ENCODE measurements around the gene BAIAP2L1.
A peak's percentile ranks its signal among the peaks of the same experiment; 100 is the strongest.
"Not testable (repeated sequence)": the region's sequence is repeated elsewhere in the genome, so short reads cannot be mapped to it uniquely, and the experiment has no call there.

The BAIAP2L1 gene

DNA sequence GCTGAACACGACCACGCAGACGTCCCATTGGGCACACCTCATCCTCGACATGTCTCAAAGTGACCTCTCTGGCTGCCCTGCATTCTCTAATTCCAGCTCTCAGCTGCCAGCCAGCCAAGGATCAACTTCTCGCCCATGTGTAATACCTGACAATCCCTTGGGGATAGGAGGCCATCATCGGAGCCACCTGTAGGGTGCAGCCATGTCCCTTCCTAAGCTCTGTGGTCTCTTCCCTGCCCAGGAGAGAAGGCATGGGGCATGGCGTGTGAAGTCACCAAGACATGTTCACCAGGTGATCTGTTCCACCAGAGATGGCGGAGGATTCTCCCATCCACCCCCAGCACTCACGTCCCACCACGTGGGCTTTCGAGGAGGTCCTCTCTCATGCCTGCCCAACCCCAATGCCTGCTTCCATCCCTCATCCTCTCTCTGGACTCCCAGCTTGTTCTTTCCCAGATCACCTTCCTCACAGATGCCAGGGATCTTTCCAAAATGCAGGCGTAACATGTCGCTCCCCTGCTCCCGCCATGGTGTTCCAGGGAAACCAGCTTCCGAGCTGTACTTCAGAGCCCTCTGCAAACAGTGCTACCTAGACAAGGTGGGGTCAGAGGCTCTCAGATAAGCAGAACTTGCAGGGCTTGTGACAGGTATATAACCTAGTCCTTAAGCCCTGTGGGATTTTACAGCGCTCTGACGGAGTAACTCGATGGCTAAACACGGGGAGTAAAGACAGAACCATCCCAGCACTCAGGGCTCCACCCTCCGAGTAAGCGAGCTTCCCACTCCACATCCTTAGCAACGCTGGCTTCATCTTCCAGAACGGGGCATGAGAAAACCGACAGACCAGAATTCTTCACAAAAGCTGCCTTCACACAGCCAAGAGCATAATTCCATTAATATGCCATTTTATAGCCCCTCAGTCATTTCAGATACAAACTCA lies 78.3 kb downstream of the BAIAP2L1 start:
- no peak for DNase-seq (ENCODE audit: low spot score)

DNA sequence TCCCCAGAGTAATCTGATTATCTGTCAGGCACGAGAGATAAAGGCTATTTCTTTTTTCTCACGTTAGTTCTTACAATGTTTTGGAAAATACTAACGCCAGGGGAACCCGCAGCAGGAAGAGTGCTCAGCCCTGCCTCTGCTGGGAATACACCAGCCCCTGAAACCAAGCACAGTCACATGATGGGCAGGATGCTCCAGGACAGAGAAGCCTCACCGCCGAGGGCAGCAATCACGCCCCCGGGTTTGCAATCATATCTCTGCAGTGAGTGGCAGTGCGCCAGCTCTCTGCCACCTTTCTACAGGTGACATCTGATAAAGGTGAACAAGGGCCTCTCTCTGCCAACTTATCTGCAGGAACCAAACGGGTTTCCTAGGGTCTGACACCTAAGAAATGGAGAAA lies 79.6 kb downstream of the BAIAP2L1 start:
- no peak for DNase-seq (ENCODE audit: low spot score)

DNA sequence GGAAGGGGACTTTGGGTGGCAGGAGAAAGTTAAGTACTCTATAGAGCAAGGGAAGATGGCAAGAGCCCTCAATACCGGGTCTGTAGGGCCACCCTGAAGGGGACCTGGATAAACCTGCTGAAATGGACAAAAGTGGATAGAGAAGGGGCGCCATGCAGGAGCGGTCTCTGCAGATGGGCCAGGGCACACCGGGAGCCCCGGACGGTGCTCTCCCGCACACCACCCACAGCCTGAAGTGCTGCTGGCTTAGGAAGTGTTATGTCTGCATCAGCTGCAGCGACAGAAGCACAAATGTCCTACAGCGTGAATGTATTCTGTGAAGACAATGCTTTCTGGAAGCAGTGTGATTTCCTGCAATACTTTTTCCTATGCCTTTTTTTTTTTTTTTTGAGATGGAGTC lies 81.7 kb downstream of the BAIAP2L1 start:
- DNase-seq (ENCODE audit: low spot score) = no peak

DNA sequence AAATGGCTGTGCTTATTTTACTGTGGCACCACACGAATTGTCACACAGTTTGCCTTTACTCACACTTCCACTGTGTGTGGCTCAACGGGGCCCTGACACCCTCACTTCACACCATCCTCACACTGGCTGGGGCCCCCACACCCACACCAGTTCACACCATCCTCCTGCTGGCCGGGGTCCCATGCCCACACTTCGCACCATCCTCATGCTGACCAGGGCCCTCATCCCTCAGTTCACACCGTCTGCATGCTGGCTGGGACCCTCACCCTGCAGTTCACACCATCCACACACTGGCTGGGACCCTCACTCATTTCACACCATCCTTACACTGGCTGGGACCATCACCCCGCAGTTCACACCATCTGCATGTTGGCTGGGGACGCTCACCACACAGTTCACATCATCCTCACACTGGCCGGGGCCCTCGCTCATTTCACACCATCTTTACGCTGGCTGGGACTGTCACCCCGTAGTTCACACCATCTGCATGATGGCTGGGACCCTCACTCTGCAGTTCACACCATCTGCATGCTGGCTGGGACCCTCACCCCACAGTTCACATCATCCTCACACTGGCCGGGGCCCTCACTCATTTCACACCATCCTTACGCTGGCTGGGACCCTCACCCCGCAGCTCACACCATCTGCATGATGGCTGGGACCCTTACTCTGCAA lies 83.4 kb downstream of the BAIAP2L1 start:
- no peak for DNase-seq (ENCODE audit: low spot score)

DNA sequence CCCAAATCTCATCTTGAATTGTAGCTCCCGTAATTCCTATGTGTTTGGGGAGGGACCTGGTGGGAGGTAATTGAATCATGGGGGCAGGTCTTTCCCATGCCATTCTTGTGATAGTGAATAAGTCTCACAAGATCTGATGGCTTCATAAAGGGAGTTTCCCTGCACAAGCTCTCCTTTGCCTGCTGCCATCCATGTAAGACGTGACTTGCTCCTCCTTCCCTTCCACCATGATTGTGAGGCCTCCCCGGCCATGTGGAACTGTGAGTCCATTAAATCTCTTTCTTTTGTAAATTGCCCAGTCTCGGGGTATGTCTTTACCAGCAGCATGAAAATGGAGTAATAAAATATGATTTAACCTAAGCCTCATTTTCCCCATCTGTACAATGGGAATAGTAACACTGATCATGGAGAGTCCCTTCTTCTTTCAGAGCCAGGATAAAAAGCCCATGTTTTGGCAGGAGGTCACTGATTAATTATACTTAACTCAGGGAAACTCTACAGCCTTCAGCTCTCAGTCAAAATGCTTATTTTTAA lies 84.8 kb downstream of the BAIAP2L1 start:
- DNase-seq (ENCODE audit: low spot score) = not testable (repeated sequence)

DNA sequence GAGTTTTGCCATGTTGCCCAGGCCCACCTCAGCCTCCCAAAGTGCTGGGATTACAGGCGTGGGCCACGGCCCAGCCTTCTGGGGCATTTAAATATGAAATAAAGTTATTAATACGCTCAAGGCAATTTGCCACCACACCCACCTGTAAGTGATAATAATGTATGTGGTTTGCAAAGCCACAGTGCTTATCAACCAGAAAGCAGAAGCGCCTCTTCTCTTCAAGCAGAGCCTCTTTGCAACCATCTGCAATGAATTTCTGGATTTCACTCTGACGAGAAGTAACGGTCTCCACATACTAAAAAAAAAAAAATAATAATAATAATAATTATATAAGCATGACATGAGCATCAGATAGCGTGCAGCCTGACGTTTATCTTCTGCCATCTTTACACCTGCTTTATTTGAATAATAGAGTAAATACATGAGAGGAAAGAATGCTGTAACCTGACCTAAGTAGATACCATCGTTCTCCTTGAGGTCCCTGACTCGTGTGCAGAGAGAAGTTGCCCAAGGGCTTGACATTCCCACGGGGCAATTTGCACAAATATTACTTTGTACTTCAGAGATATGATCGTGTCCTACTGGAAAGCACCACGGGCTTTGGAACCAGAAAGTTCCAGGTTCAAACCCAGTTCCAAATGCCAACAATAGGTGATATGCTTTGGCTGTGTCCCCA lies 85.4 kb downstream of the BAIAP2L1 start:
- DNase-seq (ENCODE audit: low spot score) = no peak

DNA sequence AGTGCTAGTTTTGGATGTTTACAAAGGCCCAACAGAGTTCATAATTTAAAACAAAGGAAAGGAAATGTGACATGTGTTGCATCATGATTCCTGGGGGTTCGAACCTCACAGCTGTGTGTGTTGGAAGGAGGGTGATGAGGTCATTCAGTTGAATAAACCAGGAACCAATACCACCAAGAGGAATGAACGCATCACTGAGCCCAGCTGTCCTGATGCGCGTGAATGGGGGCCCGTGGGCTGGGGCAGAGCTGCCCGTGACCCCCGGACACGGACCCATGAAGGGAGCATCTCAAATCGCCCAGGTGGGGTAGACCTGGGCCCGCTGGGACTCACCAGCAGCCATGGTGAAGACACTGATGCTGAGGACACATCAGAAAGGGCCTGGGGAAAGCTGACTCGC lies 86.4 kb downstream of the BAIAP2L1 start:
- peak; percentile 27 for DNase-seq (ENCODE audit: low spot score)

DNA sequence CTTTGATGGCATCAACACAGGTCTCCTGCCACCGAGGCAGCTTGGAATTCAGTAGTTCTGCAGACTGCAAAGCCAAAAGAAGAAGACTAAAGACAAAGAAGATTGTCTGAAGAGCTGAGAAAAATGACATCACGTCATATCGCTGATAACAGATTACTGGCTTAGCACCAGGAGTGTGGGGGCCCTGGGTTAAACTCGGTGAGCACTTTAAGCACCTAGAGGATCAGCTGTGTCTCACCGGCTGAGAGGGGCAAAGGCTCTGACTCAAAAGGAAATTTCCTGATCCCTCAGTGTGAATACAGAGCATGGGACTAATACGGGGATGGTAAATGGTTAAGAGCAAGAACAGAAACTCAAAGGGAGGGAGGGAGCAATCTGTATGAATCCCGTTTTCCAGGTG lies 88.7 kb downstream of the BAIAP2L1 start:
- no peak for DNase-seq (ENCODE audit: low spot score)

DNA sequence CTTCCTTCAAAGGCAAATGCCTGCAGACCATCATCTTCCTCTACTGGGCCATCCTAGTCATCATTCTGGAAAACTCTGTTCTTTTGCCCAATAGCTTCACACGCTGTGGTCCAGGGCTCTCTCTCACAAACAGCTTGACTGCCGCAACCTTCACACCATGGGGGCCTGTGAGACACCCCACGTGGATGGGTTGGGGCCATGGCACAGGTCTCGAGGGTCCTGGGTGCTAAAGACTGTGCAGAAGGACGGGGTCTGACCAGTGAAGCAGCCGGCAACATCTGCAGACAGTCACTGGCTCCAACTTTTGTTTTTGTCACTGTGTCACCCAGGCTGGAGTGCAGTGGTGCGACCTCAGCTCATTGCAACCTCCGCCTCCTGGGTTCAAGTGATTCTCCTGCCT lies 91.3 kb downstream of the BAIAP2L1 start:
- no peak for DNase-seq (ENCODE audit: low spot score)

DNA sequence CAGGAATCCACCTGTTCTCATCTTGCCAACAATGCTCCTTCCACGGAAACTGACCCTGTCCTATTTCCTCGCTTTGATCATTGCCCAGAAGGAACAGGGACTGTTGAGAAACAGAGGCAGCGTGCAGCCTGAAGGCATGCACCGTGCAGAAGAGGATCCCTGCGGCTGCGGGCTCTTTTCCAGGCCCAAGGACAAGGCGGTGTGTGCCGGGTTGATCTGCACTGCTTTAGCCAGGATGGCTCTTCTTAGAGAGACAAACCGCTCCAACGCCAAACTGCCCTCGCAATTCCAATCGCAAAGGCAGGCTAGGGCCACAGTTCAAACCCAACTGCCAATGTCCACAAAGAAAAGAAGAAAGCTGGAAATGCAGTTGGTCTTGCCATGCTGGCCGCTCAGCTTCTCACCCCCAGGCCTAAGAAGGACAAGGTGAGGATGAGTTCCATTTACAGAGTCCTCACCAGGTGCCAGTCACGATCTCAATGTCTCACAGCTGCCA lies 92.9 kb downstream of the BAIAP2L1 start:
- no peak for DNase-seq (ENCODE audit: low spot score)

DNA sequence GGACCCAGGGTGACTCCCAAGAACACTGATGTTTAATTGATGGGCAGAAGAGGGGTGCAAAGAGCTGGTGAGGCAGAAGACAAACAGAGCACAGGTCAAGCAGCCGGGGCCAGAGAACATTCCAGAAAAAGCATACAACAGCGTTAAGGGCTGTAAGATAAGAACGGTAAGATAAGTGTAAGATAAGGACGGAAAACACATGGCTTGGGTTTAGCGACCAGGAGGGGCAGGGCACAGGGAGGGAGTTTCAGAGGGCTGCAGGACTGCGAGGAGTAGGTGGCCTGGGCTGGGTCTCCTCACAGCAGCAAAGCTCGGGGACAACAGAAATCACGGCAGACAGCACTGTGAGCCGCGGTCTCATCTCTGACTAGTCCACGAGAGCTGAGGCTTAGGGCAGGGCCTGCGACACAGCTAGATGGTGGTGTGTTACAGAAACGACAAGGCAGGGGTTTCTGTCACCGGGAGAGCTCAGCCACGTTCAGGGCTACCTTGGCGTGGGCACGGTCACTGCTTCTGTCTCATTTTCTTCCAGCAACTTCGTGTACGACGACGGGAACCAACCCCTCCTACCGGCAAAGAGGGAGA lies 94.8 kb downstream of the BAIAP2L1 start:
- DNase-seq (ENCODE audit: low spot score) = no peak

DNA sequence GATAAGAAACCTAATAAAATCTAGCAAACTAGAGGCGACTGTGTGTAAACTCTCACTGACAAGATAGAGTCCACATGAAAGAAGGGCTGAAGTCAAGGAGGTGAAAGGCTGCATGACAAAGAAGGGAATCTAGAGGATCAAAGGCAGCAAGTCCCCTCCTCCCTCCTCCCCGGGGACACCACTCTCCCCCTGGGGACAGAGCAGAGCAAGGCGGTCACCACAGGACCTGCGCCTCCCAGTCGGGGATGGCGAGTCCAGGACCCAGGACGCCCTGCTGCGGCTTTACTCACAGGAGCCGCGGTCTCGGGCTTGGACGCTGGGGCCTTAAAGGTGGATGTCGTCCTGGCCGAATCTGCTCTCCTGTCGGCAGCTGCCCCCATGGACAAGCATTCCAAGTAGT lies 97.0 kb downstream of the BAIAP2L1 start:
- DNase-seq (ENCODE audit: low spot score) = no peak

DNA sequence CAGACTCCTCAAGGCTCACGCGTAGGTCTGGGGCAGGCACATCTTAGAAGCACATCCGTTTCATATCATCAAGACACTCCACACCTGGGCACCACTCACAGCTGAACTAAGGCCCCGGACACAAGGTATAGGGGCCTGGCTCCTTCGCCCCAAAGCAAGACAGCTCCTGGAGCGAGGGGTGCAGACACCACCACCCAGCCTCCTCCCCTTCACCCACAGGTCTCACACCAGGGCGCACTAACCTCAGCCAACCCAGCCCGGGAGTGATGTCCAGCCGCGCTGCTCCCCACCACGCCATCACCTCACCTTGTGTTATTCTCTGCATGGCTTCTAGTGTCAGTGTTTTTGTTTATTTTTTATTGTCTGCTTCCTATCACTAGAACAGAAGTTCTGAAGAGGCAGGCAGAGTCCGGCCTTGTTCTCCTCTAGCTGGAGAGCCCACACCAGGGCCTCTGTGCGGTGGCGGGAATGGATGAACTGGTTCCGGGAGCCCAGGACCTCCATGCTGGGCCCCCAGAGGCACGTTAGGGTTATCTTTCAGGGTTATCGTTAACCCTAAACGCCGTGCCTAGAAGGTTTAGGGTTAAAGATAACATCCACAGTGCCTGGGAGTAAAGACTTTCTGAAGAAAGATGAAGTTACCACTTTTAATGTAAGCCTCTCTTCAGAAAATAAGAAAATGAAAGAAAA lies 97.6 kb downstream of the BAIAP2L1 start:
- no peak for DNase-seq (ENCODE audit: low spot score)

DNA sequence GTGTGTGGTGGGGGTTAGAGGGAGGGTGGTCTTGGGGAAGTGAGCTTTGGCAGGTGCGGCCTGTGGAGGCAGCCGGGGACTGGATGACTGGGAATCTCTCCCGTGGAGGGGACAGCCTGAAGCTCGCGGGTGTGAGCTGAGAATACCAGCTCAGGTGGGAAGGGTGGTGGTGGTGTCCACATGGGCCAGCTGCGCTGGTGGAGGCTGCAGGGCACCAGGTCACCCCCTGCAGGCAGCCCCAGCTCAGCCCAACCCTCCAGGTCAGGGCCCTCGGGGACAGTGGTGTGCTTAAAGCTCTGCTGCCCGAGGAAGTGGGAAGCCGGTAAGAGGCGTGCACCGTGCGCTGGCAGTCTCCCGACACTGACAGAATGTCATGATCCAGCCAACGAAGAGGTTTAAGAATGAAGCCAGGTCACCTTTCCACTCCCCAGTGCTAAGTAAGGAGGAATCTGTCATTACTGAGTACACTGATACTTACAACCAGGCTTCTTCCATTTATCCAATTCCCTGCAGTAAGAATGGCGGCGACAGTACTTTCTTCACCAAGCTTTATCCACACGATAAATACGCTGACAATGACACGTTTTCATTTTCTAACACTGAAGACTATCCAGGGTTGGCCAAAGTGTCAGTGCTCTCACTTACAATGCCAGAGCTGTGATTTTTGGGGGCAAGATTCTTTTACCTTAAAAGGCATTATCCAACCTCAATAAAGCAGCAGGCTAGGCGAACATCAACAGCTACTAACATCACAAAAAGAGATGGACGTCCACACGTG lies 99.0 kb downstream of the BAIAP2L1 start:
- DNase-seq (ENCODE audit: low spot score) = no peak

DNA sequence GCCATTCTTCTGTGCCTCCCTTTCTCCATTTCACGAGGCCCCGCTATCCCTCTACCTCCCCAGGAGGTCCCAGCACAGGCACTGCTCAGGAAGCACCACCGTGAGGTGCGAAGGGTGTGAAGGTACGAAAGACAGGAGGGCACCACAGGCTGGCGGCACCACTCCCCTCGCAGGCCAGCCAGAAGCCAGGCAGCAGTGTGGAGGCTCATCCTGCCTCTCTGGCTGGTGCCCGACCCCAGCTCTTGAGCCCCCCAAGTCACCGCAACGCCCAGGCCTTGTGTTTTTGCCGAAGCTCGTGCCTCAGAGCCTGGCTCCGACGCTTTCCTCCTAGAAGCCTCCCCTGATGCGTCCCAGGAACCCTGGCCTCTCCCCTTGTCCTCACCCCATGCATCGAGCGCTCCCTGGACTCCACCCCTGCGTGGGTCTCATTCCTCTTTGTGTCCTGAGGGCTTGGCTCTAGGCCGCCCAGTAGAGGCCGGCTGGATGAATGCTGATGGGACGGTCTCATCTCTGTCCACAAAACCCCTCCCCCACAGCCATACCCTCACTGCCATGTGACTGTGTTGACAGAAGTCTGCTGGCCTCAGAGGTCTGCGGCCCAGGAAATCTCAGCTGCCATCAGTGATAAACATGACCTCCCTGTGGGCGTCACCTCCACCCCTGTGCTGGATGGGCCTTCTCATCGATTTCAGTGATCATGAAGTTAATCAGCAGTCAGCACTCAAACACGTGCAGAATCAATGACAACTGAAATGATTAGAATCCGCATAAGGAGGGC lies 100.1 kb downstream of the BAIAP2L1 start:
- DNase-seq (ENCODE audit: low spot score) = no peak

DNA sequence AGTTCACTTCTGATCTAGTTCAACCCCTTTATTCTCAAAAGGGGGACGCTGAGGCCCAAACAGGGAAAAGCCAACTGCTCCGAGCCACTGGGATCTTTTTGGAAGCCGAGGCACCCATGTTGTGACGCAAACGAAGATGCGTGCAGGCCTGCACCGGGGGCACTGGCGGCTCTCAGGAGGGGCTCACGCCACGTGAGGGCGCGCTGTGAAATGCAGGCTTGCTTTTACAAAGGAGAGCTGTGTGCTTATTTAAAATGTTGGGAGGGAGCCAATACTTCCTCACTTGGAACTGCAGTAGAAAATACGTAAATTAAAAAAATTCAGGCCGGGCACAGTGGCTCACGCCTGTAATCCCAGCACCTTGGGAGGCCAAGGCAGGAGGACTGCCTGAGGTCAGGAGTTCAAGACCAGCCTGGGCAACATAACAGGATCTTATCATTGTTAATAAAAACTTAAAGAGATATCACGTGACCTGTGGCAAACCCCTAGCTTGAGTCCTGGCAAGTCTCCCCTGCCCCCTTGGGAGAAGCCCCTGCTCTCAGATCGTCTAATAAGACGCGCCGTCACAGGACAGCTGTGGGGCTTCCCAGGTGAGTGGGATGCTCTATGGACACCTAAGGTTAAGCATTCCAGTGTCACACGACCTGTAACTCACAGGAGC lies 103.1 kb downstream of the BAIAP2L1 start:
- no peak for DNase-seq (ENCODE audit: low spot score)

DNA sequence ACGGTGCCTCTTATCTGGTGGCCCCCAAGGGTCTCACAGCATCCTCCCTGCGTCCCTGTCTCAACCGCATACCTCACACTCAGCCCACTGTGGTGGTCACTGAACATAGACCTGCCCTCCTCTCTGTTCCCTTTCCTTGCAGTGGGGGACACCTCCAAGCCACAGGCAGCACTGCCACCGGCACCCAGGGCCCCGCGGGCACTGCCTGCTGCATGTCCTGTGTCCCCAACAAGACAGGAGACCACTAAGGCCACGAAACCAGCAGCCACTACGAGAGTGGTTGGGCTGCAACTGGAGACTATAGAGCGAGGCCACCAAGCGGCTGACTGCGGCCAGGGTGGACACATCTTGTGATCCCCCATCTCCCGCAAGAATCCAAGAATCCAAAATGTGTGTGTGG lies 104.1 kb downstream of the BAIAP2L1 start:
- no peak for DNase-seq (ENCODE audit: low spot score)

DNA sequence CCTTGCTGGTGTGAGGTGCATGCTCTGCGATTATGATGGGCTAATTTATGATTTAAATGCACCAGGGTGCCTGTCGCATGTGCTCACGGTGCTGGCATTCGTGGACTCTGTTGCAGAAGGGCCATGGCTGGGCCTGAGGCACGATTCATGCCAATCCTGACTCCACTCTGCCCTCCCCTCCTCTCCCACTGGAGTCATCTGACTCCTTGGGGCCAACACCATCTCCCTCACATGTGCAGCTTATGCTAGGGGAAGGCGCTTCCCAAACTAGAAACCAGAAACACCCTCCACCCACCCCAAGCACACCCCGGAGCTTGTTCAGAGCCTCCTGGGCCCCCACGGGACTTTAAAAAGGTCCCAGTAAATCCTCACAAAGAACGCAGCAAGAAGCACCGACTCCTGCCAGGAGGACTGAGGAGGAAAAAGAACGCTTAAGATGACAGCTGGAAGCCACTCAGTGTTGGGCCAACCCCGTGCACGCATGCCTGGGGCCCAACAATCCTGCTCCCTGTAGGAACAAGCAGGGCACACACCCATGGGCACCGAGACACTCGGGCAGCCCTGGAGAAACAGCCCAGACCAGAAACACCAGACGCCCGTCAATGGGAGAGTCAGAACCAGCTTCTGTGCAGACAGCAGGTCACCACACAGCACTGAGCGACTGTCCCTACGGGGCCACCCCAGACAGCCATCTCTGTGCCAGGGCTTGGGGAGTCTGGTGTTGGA lies 105.3 kb downstream of the BAIAP2L1 start:
- DNase-seq (ENCODE audit: low spot score) = no peak
